HG03060 (cell line): ENCODE results near the gene SV2C.
"Not testable (repeated sequence)": the region's sequence is repeated elsewhere in the genome, so short reads cannot be mapped to it uniquely, and the experiment has no call there.

ENCODE experiments used
- ATAC-seq: cut with Tn5 transposase; IDR thresholded peaks from one replicate; pipeline ENCODE4 v1.9.1; 2021; ENCODE audit warnings: low read depth, moderate number of reproducible peaks; ENCODE audit not compliant: unreplicated experiment

Gene SV2C, protein sequence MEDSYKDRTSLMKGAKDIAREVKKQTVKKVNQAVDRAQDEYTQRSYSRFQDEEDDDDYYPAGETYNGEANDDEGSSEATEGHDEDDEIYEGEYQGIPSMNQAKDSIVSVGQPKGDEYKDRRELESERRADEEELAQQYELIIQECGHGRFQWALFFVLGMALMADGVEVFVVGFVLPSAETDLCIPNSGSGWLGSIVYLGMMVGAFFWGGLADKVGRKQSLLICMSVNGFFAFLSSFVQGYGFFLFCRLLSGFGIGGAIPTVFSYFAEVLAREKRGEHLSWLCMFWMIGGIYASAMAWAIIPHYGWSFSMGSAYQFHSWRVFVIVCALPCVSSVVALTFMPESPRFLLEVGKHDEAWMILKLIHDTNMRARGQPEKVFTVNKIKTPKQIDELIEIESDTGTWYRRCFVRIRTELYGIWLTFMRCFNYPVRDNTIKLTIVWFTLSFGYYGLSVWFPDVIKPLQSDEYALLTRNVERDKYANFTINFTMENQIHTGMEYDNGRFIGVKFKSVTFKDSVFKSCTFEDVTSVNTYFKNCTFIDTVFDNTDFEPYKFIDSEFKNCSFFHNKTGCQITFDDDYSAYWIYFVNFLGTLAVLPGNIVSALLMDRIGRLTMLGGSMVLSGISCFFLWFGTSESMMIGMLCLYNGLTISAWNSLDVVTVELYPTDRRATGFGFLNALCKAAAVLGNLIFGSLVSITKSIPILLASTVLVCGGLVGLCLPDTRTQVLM

DNA sequence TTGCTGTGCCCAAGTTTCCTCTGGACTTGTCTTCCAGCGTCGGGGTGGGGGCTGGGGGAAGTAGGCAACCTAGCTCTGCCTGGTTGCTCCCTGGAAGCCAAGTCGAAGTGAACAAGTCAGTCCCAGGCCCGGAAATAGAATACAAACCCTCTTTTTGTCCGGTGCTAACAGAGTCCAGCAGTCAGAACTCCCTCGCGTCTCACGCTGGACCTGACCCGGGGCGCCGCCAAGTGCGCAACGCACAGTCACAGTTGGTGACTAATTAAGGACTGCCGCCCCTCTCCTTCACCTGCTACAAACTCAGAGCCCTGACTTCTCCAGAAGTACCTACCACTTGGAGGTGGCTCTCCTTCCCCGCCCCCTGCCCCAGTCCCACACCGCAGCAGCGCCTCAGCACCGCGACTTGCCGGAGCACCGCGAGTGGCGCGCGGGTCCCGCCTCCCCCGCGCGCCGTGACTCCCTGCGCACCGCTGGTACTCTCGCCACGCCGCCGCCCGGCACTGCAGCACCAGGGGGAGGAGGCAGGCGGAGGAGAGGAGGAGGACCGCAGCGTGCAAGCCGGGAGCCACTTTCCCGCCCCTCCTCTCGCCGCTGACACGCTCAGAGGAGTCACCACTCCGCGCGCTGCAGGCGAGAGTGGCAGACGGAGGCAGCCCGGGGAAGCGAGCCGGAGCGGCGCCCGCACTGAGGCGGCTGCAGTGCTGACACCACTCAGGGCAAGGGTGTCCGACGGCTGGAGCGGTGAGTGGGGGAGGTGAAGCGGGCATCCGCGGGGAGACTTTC lies at the start of gene SV2C:
TSS of gene SV2C (plus strand) at position 612 of the 783 bp plus-strand sequence. CDS start 48,368 bp downstream, outside the sequence.
- ATAC-seq: no peak

DNA sequence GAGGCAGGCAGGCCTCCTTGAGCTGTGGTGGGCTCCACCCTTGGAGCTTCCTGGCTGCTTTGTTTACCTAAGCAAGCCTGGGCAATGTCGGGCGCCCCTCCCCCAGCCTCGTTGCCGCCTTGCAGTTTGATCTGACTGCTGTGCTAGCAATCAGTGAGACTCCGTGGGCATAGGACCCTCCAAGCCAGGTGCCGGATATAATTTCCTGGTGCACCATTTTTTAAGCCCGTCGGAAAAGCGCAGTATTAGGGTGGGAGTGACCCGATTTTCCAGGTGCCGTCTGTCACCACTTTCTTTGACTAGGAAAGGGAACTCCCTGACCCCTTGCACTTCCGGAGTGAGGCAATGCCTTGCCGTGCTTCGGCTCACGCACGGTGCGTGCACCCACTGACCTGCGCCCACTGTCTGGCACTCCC lies 45.4 kb upstream of the SV2C start:
- not testable (repeated sequence) for ATAC-seq

DNA sequence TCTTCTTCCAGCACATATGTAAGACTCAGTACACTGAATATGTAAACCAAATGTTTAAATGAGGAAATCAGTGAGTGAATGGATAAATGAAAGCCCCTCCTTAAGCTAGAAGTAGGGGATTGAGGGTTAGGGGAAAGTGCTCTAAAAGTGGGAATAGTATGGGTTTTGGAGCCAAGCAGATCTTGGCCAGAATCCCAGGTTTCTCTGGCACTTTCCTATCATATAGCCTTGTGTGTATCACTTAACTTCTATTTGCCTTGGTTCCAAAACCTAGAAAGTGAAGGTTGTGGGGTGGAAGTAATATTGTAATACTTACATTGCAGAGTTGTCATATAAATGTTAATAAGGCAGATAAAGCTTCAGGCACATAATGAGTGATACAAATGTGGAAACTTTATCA lies 45.0 kb upstream of the SV2C start:
- no peak for ATAC-seq

GRCh38 chr5:76040806-76041205 lies 42.4 kb upstream of the SV2C start:
- no peak for ATAC-seq

DNA sequence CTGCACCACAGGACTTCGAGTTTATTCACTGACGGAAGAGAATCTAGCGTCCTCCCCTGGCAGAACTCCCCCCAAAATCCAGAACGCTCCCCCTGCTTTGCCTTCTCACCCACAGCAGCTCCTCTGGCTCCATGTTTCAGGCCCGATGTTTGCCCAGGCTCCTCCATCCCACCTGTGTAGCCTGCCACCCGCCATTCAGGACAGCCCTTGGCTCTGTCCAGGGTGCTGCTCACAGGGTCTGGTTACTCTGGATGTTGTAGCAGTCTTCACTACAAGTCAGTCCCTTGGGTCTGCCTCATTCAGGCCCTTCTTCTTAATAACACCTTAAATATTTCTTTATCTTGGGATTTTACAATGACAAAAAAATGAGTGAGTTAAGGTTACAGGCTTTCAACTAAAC lies 41.3 kb upstream of the SV2C start:
- ATAC-seq: no peak

- ATAC-seq: no peak
Observed at GRCh38 chr5:76046741-76047140, 36.4 kb upstream of the SV2C start.

GRCh38 chr5:76050134-76050533 lies 33.0 kb upstream of the SV2C start:
- ATAC-seq: no peak

DNA sequence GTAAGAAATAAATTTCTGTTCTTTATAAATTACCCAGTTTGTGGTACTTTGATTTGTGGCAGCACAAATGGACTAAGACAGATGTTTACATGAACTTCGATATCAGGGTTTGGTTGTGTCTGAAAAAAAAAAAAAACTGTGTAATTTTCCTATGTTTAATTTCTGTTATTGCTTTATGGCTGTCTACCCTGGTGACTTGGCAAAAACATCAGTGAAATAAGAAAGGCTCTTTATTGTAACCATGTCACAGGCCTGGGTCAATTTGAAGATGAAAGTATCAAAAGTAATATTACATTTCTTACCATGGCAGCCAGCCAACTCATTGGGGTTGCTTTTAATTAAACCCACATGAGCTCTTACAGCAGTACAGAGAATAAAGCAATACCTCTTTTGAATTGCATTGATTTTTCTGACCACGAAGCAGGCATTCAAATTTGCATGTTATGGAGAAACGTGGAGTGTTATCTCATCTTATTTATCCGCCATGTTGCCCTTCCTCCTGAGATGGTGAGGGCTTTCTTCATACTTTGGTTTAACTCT lies 20.6 kb upstream of the SV2C start:
- ATAC-seq: no peak

- no peak for ATAC-seq
Observed at GRCh38 chr5:76065258-76065657, 17.9 kb upstream of the SV2C start.

GRCh38 chr5:76069061-76069735 lies 14.0 kb upstream of the SV2C start:
- no peak for ATAC-seq

DNA sequence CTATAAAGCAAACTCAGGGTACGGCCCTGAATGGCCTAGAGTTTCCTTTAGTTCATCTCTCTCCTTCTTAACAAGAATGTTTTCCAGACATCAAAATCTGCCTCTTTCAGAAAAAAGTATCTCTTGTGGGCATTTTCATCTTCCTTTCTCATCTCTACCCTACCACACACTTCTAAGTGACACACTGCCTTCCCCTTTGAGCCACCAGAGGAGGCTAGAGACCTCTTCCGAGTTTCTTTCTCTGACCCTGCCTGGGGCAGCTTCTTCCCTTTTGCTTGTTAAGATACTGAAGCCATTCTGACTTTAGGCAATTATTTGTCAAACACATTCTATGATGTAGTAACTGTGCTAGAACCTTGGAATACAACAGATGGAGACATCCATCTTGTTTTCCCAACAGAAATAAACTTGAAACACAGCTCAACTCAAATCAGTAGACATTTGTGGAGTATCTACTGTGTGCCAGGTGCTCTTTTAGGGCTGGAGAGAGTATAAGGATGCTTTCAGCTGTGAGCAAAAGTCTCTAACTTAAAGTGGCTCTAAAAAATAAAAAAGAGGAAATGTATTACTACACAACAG lies 8.6 kb upstream of the SV2C start:
- no peak for ATAC-seq

- no peak for ATAC-seq
Observed at GRCh38 chr5:76081811-76082771, 1.1 kb upstream of the SV2C start.

- no peak for ATAC-seq
Observed at GRCh38 chr5:76083555-76084495, 642 bp downstream of the SV2C start.

DNA sequence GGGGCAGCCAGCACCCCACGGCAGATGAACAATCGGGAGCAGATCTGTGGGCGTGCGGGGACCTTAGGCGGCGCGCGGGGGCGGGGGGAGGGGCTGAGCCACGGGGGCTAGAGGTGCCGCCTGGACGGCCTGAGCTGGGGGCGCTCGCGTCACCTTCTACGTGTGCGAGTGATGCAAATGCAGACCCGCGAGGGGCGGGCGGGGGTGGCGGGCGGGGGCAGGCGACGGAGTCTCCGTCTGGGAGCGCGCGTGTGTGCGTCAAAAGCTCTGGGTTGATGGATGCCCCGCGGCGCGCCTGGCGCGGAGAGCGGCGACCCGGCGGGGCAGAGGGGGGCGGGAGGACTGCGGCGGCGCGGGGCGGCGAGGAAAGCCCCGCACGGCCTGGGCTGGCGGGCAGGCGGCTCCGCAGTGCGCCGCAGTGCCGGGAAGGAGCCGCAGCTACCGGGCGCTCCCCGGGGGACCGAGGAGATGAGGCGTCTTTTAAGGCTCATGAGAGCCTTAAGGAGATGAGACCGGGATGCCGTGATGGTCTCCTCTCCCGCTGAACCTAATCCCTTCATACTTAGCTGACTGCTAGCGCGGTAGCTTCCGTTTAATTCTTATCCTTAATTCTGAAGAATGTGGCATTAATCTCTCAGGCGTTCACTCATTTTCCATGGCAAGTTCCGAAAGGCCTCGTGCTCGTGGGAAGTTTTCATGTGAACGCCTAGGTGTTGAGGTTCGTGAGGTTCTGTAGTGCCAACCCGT lies 1.5 kb downstream of the SV2C start:
- no peak for ATAC-seq

- no peak for ATAC-seq
Observed at GRCh38 chr5:76085243-76085579, 2.0 kb downstream of the SV2C start.

DNA sequence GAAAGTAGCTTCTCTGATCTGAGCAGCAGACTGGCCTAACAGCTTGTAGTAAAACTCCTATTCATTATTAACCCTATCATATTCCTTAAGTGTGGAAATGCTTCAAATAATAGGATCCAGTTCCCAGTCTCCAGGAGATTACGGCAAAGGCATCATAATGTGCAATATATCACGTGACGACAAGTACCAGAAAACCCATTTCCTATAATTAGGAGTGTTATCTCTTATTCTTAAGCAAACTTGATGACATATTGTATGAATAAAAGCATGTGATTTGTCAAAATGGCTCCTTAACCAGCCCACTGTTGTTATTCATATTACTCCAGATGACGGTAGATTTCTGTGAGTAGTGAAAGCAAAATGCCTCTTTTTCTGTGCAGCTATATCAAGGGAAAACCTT lies 2.9 kb downstream of the SV2C start:
- ATAC-seq: no peak

DNA sequence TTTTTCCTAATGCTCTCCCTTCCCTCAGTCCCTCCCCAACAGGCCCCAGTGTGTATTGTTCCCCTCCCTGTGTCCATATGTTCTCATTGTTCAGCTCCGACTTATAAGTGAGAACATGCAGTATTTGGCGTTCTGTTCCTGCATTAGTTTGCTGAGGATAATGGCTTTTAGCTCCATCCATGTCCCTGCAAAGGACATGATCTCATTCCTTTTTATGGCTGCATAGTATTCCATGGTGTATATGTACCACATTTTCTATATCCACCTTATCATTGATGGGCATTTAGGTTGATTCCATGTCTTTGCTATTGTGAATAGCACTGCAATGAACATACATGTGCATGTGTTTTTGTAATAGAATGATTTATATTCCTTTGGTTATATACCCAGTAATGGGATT lies 6.0 kb downstream of the SV2C start:
- not testable (repeated sequence) for ATAC-seq
